NCI-H2029 (cell line): Measurements from ENCODE around the gene GLRA2.

Experiments used
- DNase-seq: peaks from one replicate; lab custom pipeline; 2025; lab: John Stamatoyannopoulos, UW

The GLRA2 gene

DNA sequence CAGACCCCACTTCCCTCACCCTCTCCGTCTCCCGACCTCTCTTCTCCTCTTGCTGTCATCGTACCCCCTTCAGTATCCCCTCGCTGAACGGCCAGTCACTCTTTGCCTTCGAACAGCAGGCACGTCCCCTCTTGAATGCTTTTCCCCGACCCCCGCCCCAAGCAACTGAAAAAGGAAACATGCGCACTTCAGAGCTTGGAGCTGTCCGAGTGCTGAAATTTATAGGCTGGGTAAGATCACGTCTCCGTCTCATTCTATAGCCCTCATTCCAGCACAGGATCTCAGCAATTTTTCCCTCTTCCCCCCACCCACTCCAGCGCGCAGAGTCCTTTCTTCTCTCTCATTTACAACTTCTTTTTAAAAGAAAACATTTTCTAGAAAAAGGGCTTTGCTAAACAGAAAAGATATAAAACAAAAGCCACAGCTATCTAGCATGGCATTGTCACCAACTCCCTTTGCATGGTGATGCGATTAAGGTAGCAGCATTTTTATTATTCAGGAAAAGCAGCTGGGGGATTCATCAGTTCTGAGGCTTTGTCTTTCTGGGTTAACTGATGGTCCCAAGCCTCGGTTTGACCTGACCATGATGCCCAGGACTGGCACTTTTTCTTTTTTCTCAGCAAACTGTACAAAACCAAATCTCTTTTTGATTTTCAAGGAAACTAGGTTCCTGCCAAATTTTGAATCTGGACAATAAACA is at the start of gene GLRA2:
GLRA2 (plus strand) TSS at position 247 of the 700 bp plus-strand sequence. CDS start 522 bp downstream, outside the sequence.
- DNase-seq = no peak

DNA sequence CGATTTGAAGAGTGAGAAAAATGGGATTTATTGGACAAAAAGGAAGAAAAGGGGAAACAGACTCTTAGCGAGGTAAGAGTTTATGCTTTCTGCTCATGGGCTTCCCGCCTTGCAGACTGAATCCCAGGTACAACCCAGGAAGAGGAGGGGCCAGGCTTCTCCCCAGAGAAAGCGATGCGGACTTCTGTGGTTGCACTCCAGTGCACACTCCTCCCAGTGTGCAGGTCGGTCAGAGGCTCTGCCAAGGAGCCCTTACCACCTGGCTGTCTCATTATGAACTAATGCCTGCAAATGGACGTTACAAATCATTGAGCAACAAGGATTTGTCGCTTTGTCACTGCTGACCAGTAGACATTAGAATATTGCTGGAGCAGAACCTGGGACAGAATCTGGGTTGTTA is 39.9 kb upstream of the GLRA2 start:
- no peak for DNase-seq

DNA sequence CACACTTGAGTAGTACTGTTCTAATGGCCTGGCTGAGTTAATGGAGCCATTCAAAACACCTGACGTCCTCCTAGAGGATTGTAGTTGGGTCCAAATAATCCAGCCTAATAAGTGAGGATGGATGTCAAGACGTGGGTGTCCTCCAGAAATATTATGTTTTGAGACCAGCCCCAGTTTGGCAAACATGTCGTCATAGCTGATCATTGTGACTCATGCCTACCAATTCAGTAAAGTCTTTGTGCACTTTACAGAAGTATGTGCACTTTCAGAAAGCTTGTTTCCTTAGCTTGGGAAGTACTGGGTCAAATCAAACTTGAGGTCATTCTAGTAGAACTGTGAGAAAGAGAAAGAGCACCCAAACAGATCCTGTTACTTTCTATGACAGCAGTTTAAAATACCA is 37.6 kb upstream of the GLRA2 start:
- no peak for DNase-seq

- DNase-seq = no peak
Measured at GRCh38 chrX:14496674-14497073, 32.7 kb upstream of the GLRA2 start.

GRCh38 chrX:14497184-14497666 is 32.1 kb upstream of the GLRA2 start:
- no peak for DNase-seq

- no peak for DNase-seq
Measured at GRCh38 chrX:14501327-14501726, 28.0 kb upstream of the GLRA2 start.

- no peak for DNase-seq
Measured at GRCh38 chrX:14504960-14505538, 24.3 kb upstream of the GLRA2 start.

GRCh38 chrX:14505648-14506047 is 23.7 kb upstream of the GLRA2 start:
- DNase-seq = no peak

GRCh38 chrX:14506866-14507265 is 22.5 kb upstream of the GLRA2 start:
- no peak for DNase-seq

DNA sequence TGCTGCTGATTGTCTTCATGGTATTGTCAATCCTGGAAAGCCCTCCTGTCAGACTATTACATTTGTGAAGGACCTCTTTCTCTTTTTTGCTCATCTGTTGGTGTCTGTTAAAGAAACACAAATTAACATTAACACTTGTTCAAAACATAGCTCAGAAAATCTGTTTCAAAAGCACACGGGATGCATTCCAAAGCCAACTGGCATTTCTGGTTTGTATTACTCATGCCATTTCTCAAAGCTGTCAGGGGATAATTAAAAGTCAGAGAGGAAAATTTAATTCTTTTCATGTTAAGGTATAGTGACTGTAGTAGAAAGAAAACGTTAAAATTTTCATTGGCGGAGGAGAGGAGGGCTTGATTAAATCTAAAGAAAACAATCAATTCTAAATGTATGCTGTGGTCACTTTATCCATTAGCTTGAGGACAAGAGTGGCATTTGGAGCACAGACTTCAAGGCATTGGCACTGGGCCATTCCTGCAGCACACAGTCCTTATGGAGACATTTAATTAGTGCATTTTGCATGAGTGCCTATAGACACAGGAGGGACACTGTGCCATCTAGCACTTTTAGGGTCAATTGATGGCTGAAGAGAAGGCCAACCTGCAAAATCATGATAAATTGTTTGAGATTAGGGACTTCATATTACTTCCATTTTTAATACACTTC is 21.2 kb upstream of the GLRA2 start:
- no peak for DNase-seq

- DNase-seq = no peak
Measured at GRCh38 chrX:14509325-14510057, 19.8 kb upstream of the GLRA2 start.

- no peak for DNase-seq
Measured at GRCh38 chrX:14528629-14529289, 577 bp upstream of the GLRA2 start.

GRCh38 chrX:14533867-14534266 is 4.5 kb downstream of the GLRA2 start:
- DNase-seq = no peak

DNA sequence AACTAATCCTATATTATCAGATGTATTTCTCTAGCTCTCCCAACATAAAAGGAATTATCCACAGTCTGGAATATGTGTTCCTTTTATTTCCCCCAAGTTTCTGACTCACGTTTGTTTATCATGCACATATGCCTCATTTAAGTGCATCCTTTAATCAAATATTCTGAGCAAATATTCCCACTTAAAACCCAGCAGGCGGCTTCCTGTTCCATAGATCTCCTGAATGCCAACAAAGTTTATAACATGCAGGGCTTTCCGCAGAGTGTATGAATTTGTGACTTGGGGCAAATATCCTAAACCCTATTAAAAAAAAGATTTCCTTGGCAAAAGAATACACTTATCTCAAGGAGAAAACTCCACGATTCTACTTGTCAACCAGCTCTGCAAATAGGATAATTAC is 16.9 kb downstream of the GLRA2 start:
- DNase-seq = no peak

DNA sequence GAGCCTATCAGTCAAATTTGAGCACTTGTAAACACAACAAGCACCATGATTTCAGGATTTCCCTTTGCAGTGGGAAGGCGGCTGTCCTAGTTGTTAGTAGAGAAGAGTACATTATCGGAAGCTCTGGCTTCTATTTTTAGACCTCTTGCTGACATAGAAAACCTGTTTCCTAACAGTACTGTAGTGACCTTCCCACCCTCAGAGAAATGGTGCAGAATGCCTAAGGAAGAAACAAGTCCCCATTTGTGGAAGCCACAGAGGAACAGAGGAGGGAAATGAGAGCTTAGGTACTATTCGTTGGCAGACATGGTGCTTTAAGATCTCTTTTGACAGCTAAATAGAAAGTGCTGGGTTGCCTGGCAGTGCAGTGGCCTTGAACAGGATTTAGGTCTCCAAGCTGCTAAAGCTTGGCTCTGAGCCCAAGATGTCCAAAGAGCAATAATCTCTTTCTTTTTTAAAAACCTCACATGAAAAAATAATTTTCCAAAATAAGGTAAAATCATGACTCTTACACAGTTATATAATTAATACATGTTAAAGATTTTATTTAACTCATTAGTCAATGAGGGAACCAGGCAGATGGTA is 24.9 kb downstream of the GLRA2 start:
- no peak for DNase-seq

- DNase-seq = no peak
Measured at GRCh38 chrX:14564058-14564457, 34.7 kb downstream of the GLRA2 start.

- DNase-seq = no peak
Measured at GRCh38 chrX:14573161-14573560, 43.8 kb downstream of the GLRA2 start.

DNA sequence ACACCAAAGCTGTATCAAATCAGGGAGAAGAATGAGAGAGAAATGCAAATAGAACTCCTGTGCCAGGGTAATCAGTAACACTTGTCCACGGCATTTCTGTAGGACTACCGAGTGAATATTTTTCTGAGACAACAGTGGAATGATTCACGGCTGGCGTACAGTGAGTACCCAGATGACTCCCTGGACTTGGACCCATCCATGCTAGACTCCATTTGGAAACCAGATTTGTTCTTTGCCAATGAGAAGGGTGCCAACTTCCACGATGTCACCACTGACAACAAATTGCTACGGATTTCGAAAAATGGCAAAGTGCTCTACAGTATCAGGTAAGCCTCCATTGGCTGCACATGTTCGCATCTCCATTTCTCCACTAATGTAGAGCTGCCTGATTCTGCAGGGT is 51.7 kb downstream of the GLRA2 start:
- DNase-seq = no peak

DNA sequence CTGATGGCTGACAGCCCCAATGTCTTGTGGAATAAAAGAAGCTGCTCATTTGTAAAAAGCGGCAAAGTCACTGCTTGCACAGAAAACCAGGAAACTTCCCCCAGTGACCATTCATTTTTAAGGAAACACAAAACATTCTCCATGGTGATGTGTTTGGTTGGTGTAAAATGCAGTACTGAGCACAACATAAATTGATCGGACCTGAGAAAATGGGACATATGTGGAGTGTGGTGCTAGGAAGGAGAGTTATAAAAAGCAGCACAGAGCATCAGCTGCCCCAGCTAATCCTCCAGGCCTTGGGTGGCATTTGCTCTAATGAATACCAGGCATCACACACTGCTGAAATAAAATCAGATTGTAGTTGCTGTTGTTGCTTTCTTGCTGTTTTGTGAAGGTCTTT is 55.2 kb downstream of the GLRA2 start:
- DNase-seq = no peak

DNA sequence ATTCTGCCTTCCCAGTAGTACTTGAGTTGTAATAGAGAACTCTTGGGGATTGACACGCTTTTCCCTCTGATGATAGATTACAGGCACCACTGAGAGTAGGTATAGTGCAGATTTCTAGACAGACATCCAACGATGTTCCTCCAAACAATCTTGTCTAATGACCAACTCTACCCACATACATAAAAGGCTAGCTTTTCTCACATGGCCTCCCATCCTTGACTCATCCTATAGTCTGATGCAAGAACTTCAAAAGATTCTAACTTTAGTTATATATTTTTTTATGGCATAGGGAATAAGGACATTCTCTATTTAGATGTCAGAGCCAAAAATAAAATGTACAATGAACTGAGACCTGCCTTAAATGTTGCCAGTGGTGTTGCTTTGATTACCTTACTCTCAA is 60.9 kb downstream of the GLRA2 start:
- DNase-seq = no peak

DNA sequence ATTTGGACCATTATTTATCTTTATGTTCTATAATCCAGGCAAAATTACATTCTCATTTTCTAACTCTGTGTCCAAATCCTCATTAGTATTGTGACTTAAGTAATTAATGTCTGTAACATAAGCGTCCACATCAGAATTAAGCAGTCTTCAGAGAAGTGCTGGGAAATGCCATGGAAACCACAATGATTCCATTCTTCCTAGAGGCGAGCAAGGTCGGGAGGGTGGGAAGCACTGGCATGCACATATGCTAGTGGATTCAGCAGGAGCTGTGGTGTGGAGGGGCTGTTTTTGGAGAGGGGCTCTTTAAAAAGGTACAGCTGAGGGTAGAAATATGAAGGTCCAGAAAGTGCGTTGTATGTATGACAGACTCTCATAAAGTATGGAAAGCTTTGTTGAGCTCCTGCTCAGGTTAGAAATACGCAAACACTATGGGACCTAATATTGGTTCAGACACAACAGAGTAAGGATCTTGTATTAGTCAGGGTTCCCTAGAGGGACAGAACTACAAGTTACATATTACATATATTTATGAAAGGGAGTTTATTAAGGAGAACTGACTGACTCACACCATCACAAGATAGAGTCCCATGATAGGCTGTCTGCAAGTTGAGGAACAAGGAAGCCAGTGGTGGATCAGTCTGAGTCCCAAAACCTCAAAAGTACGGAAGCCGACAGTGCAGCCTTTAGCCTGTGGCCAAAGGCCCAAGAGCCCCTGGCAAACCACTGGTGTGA is 61.5 kb downstream of the GLRA2 start:
- DNase-seq = no peak
